GM12878 (cell line): ENCODE data around the gene UBE2E2. TPM values are rescaled to one million over a fixed set of nuclear protein-coding genes. Genes with fewer than 3 reads are reported as not detected.

Experiments
- ATAC-seq: fragments of 200-7000 bp; cut with Tn5 transposase; 3 replicates; pipeline ENCODE4 v1.9.1; 2020; ENCODE audit warnings: mild to moderate bottlenecking, moderate library complexity
- BruUV-seq: library from RNA; stranded (reverse); fragments of 400-500 nt; replicated peaks from 2 replicates; lab custom pipeline; 2021; lab: Mats Ljungman, UMichigan
- CTCF ChIA-PET: fragments of 300-600 bp; sonication (Branson Sonifier 250); formaldehyde crosslinking; extraction: SDS; loops from one replicate; lab custom pipeline; 2021; ENCODE audit warnings: inconsistent platforms; lab: Yijun Ruan, JAX
- POLR2A ChIA-PET: fragments of 350-600 bp; formaldehyde crosslinking; extraction: SDS; loops from one replicate; lab custom pipeline; 2021; ENCODE audit warnings: inconsistent platforms; lab: Charles Lee
- RAD21 ChIA-PET: fragments of 300-600 bp; sonication (Branson Sonifier 250); formaldehyde crosslinking; loops from one replicate; lab custom pipeline; 2023; ENCODE audit warnings: antibody characterized with exemption; ENCODE audit not compliant: unreplicated experiment; lab: Charles Lee
- SMC1A ChIA-PET: fragments of 300-600 bp; sonication (Branson Sonifier 250); formaldehyde crosslinking; loops from one replicate; lab custom pipeline; 2023; ENCODE audit not compliant: unreplicated experiment, uncharacterized antibody; lab: Charles Lee
- DNase-seq: peaks from one replicate; pipeline ENCODE4 v3.0.0-alpha.2; 2011; ENCODE audit warnings: low read depth, low spot score
- FAIRE-seq: peaks from 3 replicates; lab custom pipeline; 2011; peaks lifted over from hg19 to GRCh38; lab: Jason Lieb, UNC
- H2AFZ ChIP-seq: 2 replicates; pipeline ENCODE4 v1.6.0; 2011; ENCODE audit warnings: low read depth, low read length, control low read depth; ENCODE audit not compliant: control insufficient read depth
- H3K27ac ChIP-seq: 2 replicates; pipeline ENCODE4 v1.5.1; 2011; ENCODE audit warnings: control low read depth; ENCODE audit not compliant: control insufficient read depth, insufficient read depth
- H3K27me3 ChIP-seq, 2 experiments: replicated peaks in 1 of 2; 2 replicates each; pipeline versions ENCODE4 v1.6.0 to v1.6.1; 2011; ENCODE audit warnings: low read length in 1 of 2; ENCODE audit not compliant: control insufficient read depth in 2 of 2, insufficient read depth in 2 of 2
- H3K36me3 ChIP-seq, 2 experiments: 2 replicates each; pipeline ENCODE4 v1.5.1; 2011; ENCODE audit warnings: low read length in 1 of 2; ENCODE audit not compliant: control insufficient read depth in 2 of 2, insufficient read depth in 2 of 2
- H3K4me1 ChIP-seq: 2 replicates; pipeline ENCODE4 v1.6.1; 2011; ENCODE audit warnings: mild to moderate bottlenecking, low read length, moderate library complexity, mixed read lengths; ENCODE audit not compliant: control insufficient read depth, insufficient read depth
- H3K4me2 ChIP-seq: 2 replicates; pipeline ENCODE4 v1.6.0; 2011; ENCODE audit warnings: control low read depth; ENCODE audit not compliant: control insufficient read depth, insufficient read depth
- H3K4me3 ChIP-seq: fragments of 200-600 bp; sonication (generic); 2 replicates; pipeline ENCODE4 v1.5.1; 2016
- H3K79me2 ChIP-seq: 2 replicates; pipeline ENCODE4 v1.6.0; 2011; ENCODE audit warnings: low read length; ENCODE audit not compliant: control insufficient read depth, insufficient read depth
- H3K9ac ChIP-seq: 2 replicates; pipeline ENCODE4 v1.8.0; 2011; ENCODE audit warnings: low read length, control low read depth, mixed read lengths; ENCODE audit not compliant: control insufficient read depth, insufficient read depth
- H3K9me3 ChIP-seq: replicated peaks from 3 replicates; pipeline ENCODE4 v1.5.1; 2011; ENCODE audit warnings: mild to moderate bottlenecking, low read length; ENCODE audit not compliant: control insufficient read depth, insufficient read depth
- H4K20me1 ChIP-seq: 2 replicates; pipeline ENCODE4 v1.6.0; 2011; ENCODE audit not compliant: control insufficient read depth, insufficient read depth
- BMI1 ChIP-seq: fragments of 450-650 bp; IDR thresholded peaks from 2 replicates; pipeline ENCODE4 v1.6.1; 2016; ENCODE audit warnings: mild to moderate bottlenecking, moderate library complexity, borderline replicate concordance
- CEBPB ChIP-seq, 2 experiments: fragments of 150-350 bp in 1 of 2; IDR thresholded peaks; 2 replicates each; pipeline ENCODE4 v1.6.1; 2012 to 2014; ENCODE audit warnings: low read depth in 2 of 2, low read length in 2 of 2, borderline replicate concordance in 1 of 2, inconsistent platforms in 1 of 2
- CHD1 ChIP-seq: IDR thresholded peaks from 2 replicates; pipeline ENCODE4 v1.6.1; 2012; ENCODE audit warnings: low read depth, low read length, improper control_type of control experiment
- ELK1 ChIP-seq: IDR thresholded peaks from 2 replicates; pipeline ENCODE4 v1.6.1; 2012; ENCODE audit warnings: low read depth, low read length, improper control_type of control experiment
- HDGF ChIP-seq: fragments of 450-650 bp; IDR thresholded peaks from 2 replicates; pipeline ENCODE4 v1.6.1; 2016; ENCODE audit warnings: antibody characterized with exemption
- HSF1 ChIP-seq: fragments of 150-350 bp; IDR thresholded peaks from 2 replicates; pipeline ENCODE4 v1.6.1; 2014; ENCODE audit warnings: mild to moderate bottlenecking, low read depth, low read length
- IRF4 ChIP-seq: IDR thresholded peaks from 2 replicates; pipeline ENCODE4 v1.6.1; 2011; ENCODE audit warnings: low read depth, low read length
- NR2C2 ChIP-seq: IDR thresholded peaks from 2 replicates; pipeline ENCODE4 v1.6.1; 2011; ENCODE audit warnings: borderline replicate concordance, low read depth; ENCODE audit not compliant: control insufficient read depth, insufficient read length
- RFX5 ChIP-seq: IDR thresholded peaks from 2 replicates; pipeline ENCODE4 v1.6.1; 2011; ENCODE audit warnings: low read depth, low read length, improper control_type of control experiment
- SUPT20H ChIP-seq: IDR thresholded peaks from 2 replicates; pipeline ENCODE4 v1.6.1; 2011; ENCODE audit warnings: low read depth, mild to moderate bottlenecking, low read length, moderate library complexity, borderline replicate concordance; ENCODE audit not compliant: control insufficient read depth
- WGBS: methylation state at CpG from one replicate; pipeline ENCODE4 v1.1.6; 2016; ENCODE audit warnings: low lambda C conversion rate; ENCODE audit not compliant: insufficient replicate concordance, insufficient coverage; ENCODE audit errors: missing lambda C conversion rate; 5-methylcytosine and 5-hydroxymethylcytosine counted together
- in situ Hi-C: fragments of 300-500 bp; cut with MboI; formaldehyde crosslinking; loops from 9 replicates; pipeline ENCODE4 v1.14.3; 2018; ENCODE audit warnings: mixed read lengths
- intact Hi-C: fragments of 100-400 bp; cut with micrococcal nuclease; formaldehyde crosslinking; loops from one replicate; pipeline ENCODE4 v1.14.2; 2022; ENCODE audit not compliant: unreplicated experiment
- polyA plus RNA-seq, 11 experiments: library from polyadenylated mRNA; depleted of rRNA in 4 of 11; unstranded in 6 of 11; stranded (reverse) in 5 of 11; fragments of >200 nt; fragmentation: Nextera tagmentation in 4 of 11; fragmentation: Illumina TruSeq in 1 of 11; extraction: Ambion mirVana in 4 of 11; extraction: Trizol in 1 of 11; gene quantifications; 1 replicate in 1 of 11; 2 replicates in 10 of 11; pipeline versions ENCODE4 v1.2.1 to v1.2.3, GENCODE V29; 2011 to 2016; ENCODE audit warnings: inconsistent platforms in 2 of 11, missing spikeins in 2 of 11, low read depth in 1 of 11
- total RNA-seq, 4 experiments: library from RNA; depleted of rRNA in 3 of 4; stranded (reverse); fragments of >200 nt in 3 of 4; fragmentation: Illumina TruSeq in 1 of 4; extraction: Trizol in 1 of 4; gene quantifications; 2 replicates each; pipeline versions ENCODE4 v1.2.1 to v1.2.3, GENCODE V29; 2013 to 2021
- TF ChIP-seq, protein P1 (sequence below): fragments of 450-650 bp; conservative IDR thresholded peaks from 2 replicates; pipeline ENCODE4 v1.6.1; 2017; ENCODE audit warnings: mild to moderate bottlenecking, moderate library complexity

UBE2E2 gene
- total and polyA plus RNA-seq, 10 of the 15 experiments (the other 5 are each of a cell fraction or from before 2014, with no cell fraction given) = 8.7 to 71.0 (median 36.4) TPM

DNA sequence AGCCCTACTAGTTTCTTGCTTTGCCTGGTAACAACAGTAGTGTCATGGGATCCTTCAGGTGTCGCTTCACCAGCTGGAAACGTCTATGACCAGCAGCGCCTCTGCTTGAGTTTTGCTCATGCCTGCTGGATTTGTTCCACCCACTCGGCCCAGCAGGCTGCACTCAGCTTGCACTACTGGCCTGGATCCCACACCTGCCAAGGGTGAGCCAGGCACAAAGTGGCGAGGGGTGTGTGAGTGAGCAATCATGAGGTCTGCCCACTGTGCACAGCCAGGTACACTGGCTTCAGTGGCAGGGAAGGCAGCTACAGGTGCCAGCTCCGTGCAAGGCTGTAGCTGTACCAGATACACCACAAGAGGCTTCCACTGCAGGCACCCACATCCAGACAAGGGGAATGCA lies 282.8 kb downstream of the UBE2E2 start (continued):
- TF ChIP-seq HSF1 (no peak), CEBPB (IDR thresholded peaks at IDR 0.05; ENCODE audit: borderline replicate concordance in 1 of 2, low read depth in 2 of 2, low read length in 2 of 2) (no peak), BMI1 (no peak)

- DNase-seq (no peak), FAIRE-seq (no peak)
These were observed 283.9 kb downstream of the UBE2E2 start for GRCh38 chr3:23487015-23487414.

More at GRCh38 chr3:23487015-23487414, 283.9 kb downstream of the UBE2E2 start:
- no peaks in the 10 kb centered on the region for H3K79me2 ChIP-seq
- CTCF ChIA-PET = no interaction called here
- H4K20me1 ChIP-seq = no peaks in the 10 kb centered on the region
- H3K36me3 ChIP-seq = no peaks in the 10 kb centered on the region; a peak in 1 of 4 replicates
- no peak overlapping the region for H3K9ac ChIP-seq
- no peaks in the 10 kb centered on the region for H3K27me3 ChIP-seq
- H3K4me2 ChIP-seq = no peak overlapping the region
- H2AFZ ChIP-seq = no peak overlapping the region
- WGBS = 96% methylated on average over 9 of the region's 9 CpGs
- SMC1A ChIA-PET = no interaction called here
- no peak for ATAC-seq
- intact Hi-C loops = no loop called here
- H3K9me3 ChIP-seq = peaks cover 13% of the 10 kb centered on the region
- TF ChIP-seq IRF4 (no peak), HDGF (no peak), NR2C2 (no peak), CHD1 (no peak), ELK1 (no peak), RFX5 (no peak), SUPT20H (no peak)
- TF ChIP-seq, protein P1, sequence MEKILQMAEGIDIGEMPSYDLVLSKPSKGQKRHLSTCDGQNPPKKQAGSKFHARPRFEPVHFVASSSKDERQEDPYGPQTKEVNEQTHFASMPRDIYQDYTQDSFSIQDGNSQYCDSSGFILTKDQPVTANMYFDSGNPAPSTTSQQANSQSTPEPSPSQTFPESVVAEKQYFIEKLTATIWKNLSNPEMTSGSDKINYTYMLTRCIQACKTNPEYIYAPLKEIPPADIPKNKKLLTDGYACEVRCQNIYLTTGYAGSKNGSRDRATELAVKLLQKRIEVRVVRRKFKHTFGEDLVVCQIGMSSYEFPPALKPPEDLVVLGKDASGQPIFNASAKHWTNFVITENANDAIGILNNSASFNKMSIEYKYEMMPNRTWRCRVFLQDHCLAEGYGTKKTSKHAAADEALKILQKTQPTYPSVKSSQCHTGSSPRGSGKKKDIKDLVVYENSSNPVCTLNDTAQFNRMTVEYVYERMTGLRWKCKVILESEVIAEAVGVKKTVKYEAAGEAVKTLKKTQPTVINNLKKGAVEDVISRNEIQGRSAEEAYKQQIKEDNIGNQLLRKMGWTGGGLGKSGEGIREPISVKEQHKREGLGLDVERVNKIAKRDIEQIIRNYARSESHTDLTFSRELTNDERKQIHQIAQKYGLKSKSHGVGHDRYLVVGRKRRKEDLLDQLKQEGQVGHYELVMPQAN = no peak
- H3K4me1 ChIP-seq = no peaks in the 10 kb centered on the region
- H3K27ac ChIP-seq = no peak overlapping the region
- H3K4me3 ChIP-seq = no peak overlapping the region
- in situ Hi-C loops = no loop called here
- POLR2A ChIA-PET = no interaction called here
- RAD21 ChIA-PET = no interaction called here
- BruUV-seq = no TSS peak
